HG03280 (cell line): Measurements from ENCODE around the gene ADAMTS13.

ENCODE experiments used
- ATAC-seq: cut with Tn5 transposase; IDR thresholded peaks from one replicate; pipeline ENCODE4 v1.9.1; 2021; ENCODE audit warnings: mild to moderate bottlenecking, moderate library complexity; ENCODE audit not compliant: unreplicated experiment

The ADAMTS13 gene

GRCh38 chr9:133505901-133506652, 83.9 kb downstream of the ADAMTS13 start:
- no peak for ATAC-seq

- ATAC-seq, result no peak
These were observed 84.5 kb downstream of the ADAMTS13 start for GRCh38 chr9:133506653-133507038.

GRCh38 chr9:133507246-133507965, 85.2 kb downstream of the ADAMTS13 start:
- ATAC-seq, result no peak

GRCh38 chr9:133508046-133508445, 85.9 kb downstream of the ADAMTS13 start:
- ATAC-seq, result no peak
